Measurements from ENCODE around the gene LOC101059915.

DNA sequence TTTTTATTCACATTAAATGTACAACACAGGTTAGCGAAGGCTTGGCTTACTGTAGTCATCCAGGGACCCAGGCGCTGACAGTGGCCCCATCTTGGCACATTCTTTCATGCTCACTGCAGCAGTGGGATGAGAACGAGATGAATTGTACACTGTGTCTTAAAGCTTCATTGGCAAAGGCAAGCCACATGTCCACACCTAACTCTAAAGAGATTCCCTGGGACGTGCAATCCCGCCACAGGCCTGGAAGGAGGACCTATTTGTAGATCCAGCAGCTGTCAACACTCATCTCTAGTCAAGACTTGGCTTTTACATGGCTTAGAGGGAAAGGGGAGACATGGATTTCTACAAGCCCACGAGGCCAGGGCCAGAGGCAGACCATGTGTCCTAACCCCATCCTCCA, 33.0 kb upstream of the LOC101059915 start:
- no peak for TF ChIP-seq POLR2A (IDR thresholded peaks at IDR 0.05)
- TF ChIP-seq, protein P1, sequence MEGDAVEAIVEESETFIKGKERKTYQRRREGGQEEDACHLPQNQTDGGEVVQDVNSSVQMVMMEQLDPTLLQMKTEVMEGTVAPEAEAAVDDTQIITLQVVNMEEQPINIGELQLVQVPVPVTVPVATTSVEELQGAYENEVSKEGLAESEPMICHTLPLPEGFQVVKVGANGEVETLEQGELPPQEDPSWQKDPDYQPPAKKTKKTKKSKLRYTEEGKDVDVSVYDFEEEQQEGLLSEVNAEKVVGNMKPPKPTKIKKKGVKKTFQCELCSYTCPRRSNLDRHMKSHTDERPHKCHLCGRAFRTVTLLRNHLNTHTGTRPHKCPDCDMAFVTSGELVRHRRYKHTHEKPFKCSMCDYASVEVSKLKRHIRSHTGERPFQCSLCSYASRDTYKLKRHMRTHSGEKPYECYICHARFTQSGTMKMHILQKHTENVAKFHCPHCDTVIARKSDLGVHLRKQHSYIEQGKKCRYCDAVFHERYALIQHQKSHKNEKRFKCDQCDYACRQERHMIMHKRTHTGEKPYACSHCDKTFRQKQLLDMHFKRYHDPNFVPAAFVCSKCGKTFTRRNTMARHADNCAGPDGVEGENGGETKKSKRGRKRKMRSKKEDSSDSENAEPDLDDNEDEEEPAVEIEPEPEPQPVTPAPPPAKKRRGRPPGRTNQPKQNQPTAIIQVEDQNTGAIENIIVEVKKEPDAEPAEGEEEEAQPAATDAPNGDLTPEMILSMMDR (IDR thresholded peaks at IDR 0.05), result no peak
